HepG2 (cell line): ENCODE data around the gene FCMR. TPM values are rescaled to one million over a fixed set of nuclear protein-coding genes. Genes with fewer than 3 reads are reported as not detected.

ENCODE experiments used
- ATAC-seq: fragments of 200-7000 bp; cut with Tn5 transposase; 3 replicates; pipeline ENCODE4 v1.9.1; 2020; ENCODE audit warnings: mild to moderate bottlenecking, moderate library complexity
- BruUV-seq: library from RNA; stranded (reverse); fragments of 400-500 nt; replicated peaks from 2 replicates; lab custom pipeline; 2021; lab: Mats Ljungman, UMichigan
- CTCF ChIA-PET: fragments of 300-600 bp; formaldehyde crosslinking; extraction: SDS; loops from one replicate; lab custom pipeline; 2021; ENCODE audit warnings: low total read pairs, inconsistent platforms, low intra/inter-chr PET ratio; lab: Yijun Ruan, JAX
- POLR2A ChIA-PET: fragments of 350-600 bp; sonication (Branson Sonifier 250); formaldehyde crosslinking; loops from one replicate; lab custom pipeline; 2020; ENCODE audit warnings: antibody characterized with exemption, inconsistent platforms; lab: Yijun Ruan, JAX
- DNase-seq: peaks from one replicate; pipeline ENCODE4 v3.0.0-alpha.2; 2015; ENCODE audit warnings: low spot score
- FAIRE-seq: peaks from 3 replicates; lab custom pipeline; 2011; peaks lifted over from hg19 to GRCh38; lab: Jason Lieb, UNC
- H2AFZ ChIP-seq: one replicate; pipeline ENCODE4 v1.6.1; 2011; ENCODE audit warnings: low read length, inconsistent platforms
- H3K27ac ChIP-seq: fragments of 300-600 bp; 3 replicates; pipeline ENCODE4 v1.8.0; 2011; ENCODE audit warnings: mixed run types, mild to moderate bottlenecking, mixed read lengths, low read length, inconsistent platforms; ENCODE audit not compliant: insufficient read depth; ENCODE audit errors: extremely low read length
- H3K27me3 ChIP-seq, 2 experiments: fragments of 200-600 bp in 1 of 2; 2 replicates in 1 of 2; 3 replicates in 1 of 2; pipeline versions ENCODE4 v1.6.0 to v1.8.0; 2011; ENCODE audit warnings: low read length in 2 of 2, mild to moderate bottlenecking in 2 of 2, moderate library complexity in 2 of 2, inconsistent platforms in 1 of 2; ENCODE audit not compliant: insufficient read depth in 2 of 2, control insufficient read depth in 1 of 2
- H3K36me3 ChIP-seq, 2 experiments: fragments of 200-600 bp in 1 of 2; replicated peaks in 1 of 2; 2 replicates in 1 of 2; 3 replicates in 1 of 2; pipeline versions ENCODE4 v1.5.1 to v1.8.0; 2011; ENCODE audit warnings: low read length in 2 of 2, inconsistent platforms in 1 of 2; ENCODE audit not compliant: insufficient read depth in 2 of 2, control insufficient read depth in 1 of 2
- H3K4me1 ChIP-seq: 2 replicates; pipeline ENCODE4 v1.5.1; 2012; ENCODE audit warnings: low read length, inconsistent platforms; ENCODE audit not compliant: insufficient read depth
- H3K4me2 ChIP-seq: 2 replicates; pipeline ENCODE4 v1.6.0; 2011; ENCODE audit warnings: low read depth, low read length, inconsistent platforms
- H3K4me3 ChIP-seq, 3 experiments: fragments of 200-600 bp in 1 of 3; sonication (generic), shearing (Covaris generic) in 1 of 3; replicated peaks in 1 of 3; 2 replicates each; pipeline ENCODE4 v1.5.1; 2011 to 2016; ENCODE audit warnings: low read length in 3 of 3, inconsistent platforms in 2 of 3, low read depth in 2 of 3, mild to moderate bottlenecking in 2 of 3, control low read depth in 1 of 3, mixed read lengths in 1 of 3; ENCODE audit not compliant: insufficient read depth in 1 of 3
- H3K79me2 ChIP-seq: one replicate; pipeline ENCODE4 v1.6.1; 2011; ENCODE audit warnings: low read length, inconsistent platforms; ENCODE audit not compliant: insufficient read depth
- H3K9ac ChIP-seq: 2 replicates; pipeline ENCODE4 v1.6.0; 2011; ENCODE audit warnings: mild to moderate bottlenecking, low read depth, low read length, inconsistent platforms; ENCODE audit not compliant: insufficient read depth
- H3K9me3 ChIP-seq: 2 replicates; pipeline ENCODE4 v1.5.1; 2012; ENCODE audit warnings: mild to moderate bottlenecking, low read length
- H4K20me1 ChIP-seq: 2 replicates; pipeline ENCODE4 v1.6.0; 2011; ENCODE audit warnings: inconsistent platforms, mild to moderate bottlenecking, low read length, moderate library complexity; ENCODE audit not compliant: insufficient read depth
- GABPA ChIP-seq, 2 experiments: IDR thresholded peaks; 2 replicates each; pipeline ENCODE4 v1.6.1; 2011 to 2016; ENCODE audit warnings: low read depth in 2 of 2, low read length in 1 of 2, missing biosample characterization in 1 of 2, missing genetic modification characterization in 1 of 2
- HOXA3 ChIP-seq: sonication (generic); formaldehyde crosslinking; IDR thresholded peaks from 2 replicates; pipeline ENCODE4 v1.5.0; 2020; ENCODE audit warnings: missing genetic modification reagents
- PCBP1 ChIP-seq: fragments of 200-400 bp; formaldehyde crosslinking; IDR thresholded peaks from 2 replicates; pipeline ENCODE4 v1.6.1; 2017; ENCODE audit warnings: mild to moderate bottlenecking, low read depth, low read length, borderline replicate concordance
- RBAK ChIP-seq: sonication (generic); formaldehyde crosslinking; IDR thresholded peaks from 2 replicates; pipeline ENCODE4 v1.5.1; 2020; ENCODE audit warnings: mild to moderate bottlenecking, missing genetic modification reagents
- REL ChIP-seq: sonication (generic); formaldehyde crosslinking; conservative IDR thresholded peaks from 2 replicates; pipeline ENCODE4 v1.8.0; 2022; ENCODE audit warnings: mild to moderate bottlenecking, missing genetic modification reagents, moderate library complexity
- ZMYM4 ChIP-seq: sonication (generic); formaldehyde crosslinking; IDR thresholded peaks from 2 replicates; pipeline ENCODE4 v1.8.1; 2023; ENCODE audit warnings: mild to moderate bottlenecking, missing genetic modification reagents
- ZNF274 ChIP-seq: sonication (generic); formaldehyde crosslinking; IDR thresholded peaks from 2 replicates; pipeline ENCODE4 v1.5.1; 2020; ENCODE audit warnings: mild to moderate bottlenecking, missing genetic modification reagents
- ZNF564 ChIP-seq: sonication (generic); formaldehyde crosslinking; IDR thresholded peaks from 2 replicates; pipeline ENCODE4 v1.8.1; 2023; ENCODE audit warnings: mild to moderate bottlenecking, missing genetic modification reagents
- ZNF644 ChIP-seq: IDR thresholded peaks from 2 replicates; pipeline ENCODE4 v1.6.1; 2016; ENCODE audit warnings: low read depth
- ZNF891 ChIP-seq: sonication (generic); formaldehyde crosslinking; IDR thresholded peaks from 2 replicates; pipeline ENCODE4 v1.5.0; 2020; ENCODE audit warnings: mild to moderate bottlenecking, missing genetic modification reagents
- WGBS: methylation state at CpG from one replicate; pipeline ENCODE4 v1.1.6; 2017; ENCODE audit warnings: low lambda C conversion rate; 5-methylcytosine and 5-hydroxymethylcytosine counted together
- in situ Hi-C: cut with HindIII; loops from 2 replicates; pipeline ENCODE4 v1.10.0; 2017; ENCODE audit warnings: low pct_unique_long_range_greater_than_20kb; ENCODE audit not compliant: extremely low pct_ligation_motif_present
- intact Hi-C: fragments of 100-400 bp; cut with micrococcal nuclease; formaldehyde crosslinking; loops from one replicate; pipeline ENCODE4 v1.10.0; 2022; ENCODE audit not compliant: unreplicated experiment
- polyA plus RNA-seq, 8 experiments: library from polyadenylated mRNA; depleted of rRNA in 3 of 8; stranded (reverse) in 7 of 8; unstranded in 1 of 8; fragments of >200 nt; fragmentation: Illumina TruSeq in 4 of 8; extraction: Trizol in 4 of 8; gene quantifications; 2 replicates each; pipeline versions ENCODE4 v1.2.1 to v1.2.3, GENCODE V29; 2011 to 2016; ENCODE audit warnings: low read depth in 4 of 8, missing spikeins in 1 of 8, mixed read lengths in 1 of 8; ENCODE audit not compliant: insufficient read depth in 1 of 8
- total RNA-seq, 5 experiments: library from RNA; depleted of rRNA; stranded (reverse); fragments of >200 nt; fragmentation: Illumina TruSeq; extraction: Trizol; gene quantifications; 2 replicates each; pipeline ENCODE4 v1.2.3, GENCODE V29; 2016; ENCODE audit warnings: low read depth in 1 of 5
- TF ChIP-seq, protein P1 (sequence below): sonication (generic); formaldehyde crosslinking; IDR thresholded peaks from 2 replicates; pipeline ENCODE4 v1.8.0; 2023; ENCODE audit warnings: mild to moderate bottlenecking, missing genetic modification reagents
- TF ChIP-seq, protein P2 (sequence below): sonication (generic); formaldehyde crosslinking; IDR thresholded peaks from 2 replicates; pipeline ENCODE4 v1.5.0; 2020; ENCODE audit warnings: mild to moderate bottlenecking, missing genetic modification reagents
- TF ChIP-seq, protein P3 (sequence below): sonication (generic); formaldehyde crosslinking; IDR thresholded peaks from 2 replicates; pipeline ENCODE4 v1.5.1; 2020; ENCODE audit warnings: missing genetic modification reagents, mild to moderate bottlenecking, borderline replicate concordance
- TF ChIP-seq, protein P4 (sequence below): sonication (generic); formaldehyde crosslinking; IDR thresholded peaks from 2 replicates; pipeline ENCODE4 v1.4.0; 2020; ENCODE audit warnings: missing genetic modification reagents

Gene FCMR
- total and polyA plus RNA-seq, 2 of the 13 experiments (the other 11 are each of a cell fraction or from before 2014, with no cell fraction given) = not detected

DNA sequence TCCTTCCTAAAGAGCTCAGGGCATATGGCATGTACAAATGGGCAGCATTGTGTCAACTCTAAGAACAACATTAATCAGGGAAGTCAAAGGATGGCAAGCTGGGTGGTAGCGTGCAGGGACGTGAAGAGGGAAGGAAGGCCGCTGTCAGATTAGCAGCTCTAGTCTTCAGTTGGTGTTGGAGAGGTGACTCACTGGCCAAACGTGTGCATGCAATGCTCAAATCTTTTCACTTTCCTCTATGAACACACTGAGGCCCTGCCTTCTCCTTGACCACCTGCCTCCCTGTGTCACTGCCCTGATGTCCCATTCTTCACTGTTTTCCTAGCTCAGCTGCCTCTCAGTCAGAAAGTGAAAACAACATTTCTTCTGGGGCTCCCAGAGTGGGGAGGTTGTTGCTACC, 30.4 kb upstream of the FCMR start (continued):
- TF ChIP-seq ZNF644 (peak; percentile 23; the same call in 1 of the 2 replicates), ZNF891 (CRISPR knock-in tag) (no peak), RBAK (CRISPR knock-in tag) (no peak), ZNF274 (CRISPR knock-in tag) (no peak), HOXA3 (CRISPR knock-in tag) (no peak), REL (CRISPR knock-in tag) (no peak)
- TF ChIP-seq, protein P1, sequence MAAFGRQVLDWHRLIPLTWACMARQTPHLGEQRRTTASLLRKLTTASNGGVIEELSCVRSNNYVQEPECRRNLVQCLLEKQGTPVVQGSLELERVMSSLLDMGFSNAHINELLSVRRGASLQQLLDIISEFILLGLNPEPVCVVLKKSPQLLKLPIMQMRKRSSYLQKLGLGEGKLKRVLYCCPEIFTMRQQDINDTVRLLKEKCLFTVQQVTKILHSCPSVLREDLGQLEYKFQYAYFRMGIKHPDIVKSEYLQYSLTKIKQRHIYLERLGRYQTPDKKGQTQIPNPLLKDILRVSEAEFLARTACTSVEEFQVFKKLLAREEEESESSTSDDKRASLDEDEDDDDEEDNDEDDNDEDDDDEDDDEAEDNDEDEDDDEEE (CRISPR knock-in tag) = 0 out of 2 replicates have a peak, but pooled peaks have one; percentile 24
- TF ChIP-seq, protein P2, sequence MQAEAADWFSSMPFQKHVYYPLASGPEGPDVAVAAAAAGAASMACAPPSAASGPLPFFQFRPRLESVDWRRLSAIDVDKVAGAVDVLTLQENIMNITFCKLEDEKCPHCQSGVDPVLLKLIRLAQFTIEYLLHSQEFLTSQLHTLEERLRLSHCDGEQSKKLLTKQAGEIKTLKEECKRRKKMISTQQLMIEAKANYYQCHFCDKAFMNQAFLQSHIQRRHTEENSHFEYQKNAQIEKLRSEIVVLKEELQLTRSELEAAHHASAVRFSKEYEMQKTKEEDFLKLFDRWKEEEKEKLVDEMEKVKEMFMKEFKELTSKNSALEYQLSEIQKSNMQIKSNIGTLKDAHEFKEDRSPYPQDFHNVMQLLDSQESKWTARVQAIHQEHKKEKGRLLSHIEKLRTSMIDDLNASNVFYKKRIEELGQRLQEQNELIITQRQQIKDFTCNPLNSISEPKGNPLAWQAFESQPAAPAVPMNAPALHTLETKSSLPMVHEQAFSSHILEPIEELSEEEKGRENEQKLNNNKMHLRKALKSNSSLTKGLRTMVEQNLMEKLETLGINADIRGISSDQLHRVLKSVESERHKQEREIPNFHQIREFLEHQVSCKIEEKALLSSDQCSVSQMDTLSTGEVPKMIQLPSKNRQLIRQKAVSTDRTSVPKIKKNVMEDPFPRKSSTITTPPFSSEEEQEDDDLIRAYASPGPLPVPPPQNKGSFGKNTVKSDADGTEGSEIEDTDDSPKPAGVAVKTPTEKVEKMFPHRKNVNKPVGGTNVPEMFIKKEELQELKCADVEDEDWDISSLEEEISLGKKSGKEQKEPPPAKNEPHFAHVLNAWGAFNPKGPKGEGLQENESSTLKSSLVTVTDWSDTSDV (CRISPR knock-in tag) = no peak

DNA sequence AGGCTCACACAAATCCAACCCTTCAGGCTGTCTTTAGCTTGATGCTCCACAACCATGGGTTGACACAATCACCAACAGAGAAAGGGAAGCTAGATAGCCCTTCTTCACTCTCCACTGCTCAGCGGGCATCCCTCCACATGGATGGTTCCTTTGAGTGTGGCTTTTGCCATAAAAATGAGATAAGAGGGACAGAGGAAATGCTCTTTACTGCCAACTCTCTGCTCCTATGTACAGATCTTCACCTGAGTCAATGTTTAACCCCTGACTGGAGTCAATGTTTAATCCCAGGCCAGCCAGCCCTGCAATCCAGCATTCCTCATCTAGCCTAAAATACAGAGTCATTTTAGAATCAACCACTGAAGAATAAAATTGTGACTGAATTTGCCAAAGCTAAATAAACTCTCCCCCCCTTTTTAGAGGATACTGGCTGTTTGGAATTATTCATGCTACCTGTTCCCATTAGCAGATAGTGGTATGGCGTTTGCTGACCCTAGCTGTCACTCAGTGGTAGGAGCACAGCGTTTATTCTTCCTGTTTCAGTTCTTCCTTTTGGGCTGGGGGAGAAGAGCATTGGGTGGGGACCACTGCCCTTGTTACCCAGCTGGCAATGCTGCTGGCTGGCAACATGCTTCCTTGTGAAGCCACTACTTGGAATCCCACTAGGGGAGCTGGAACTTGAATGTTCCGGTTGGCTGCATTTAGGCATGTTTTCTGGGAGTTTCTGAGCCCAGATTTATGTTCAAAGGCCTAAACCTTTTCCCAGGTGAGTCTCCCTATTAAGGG, 29.8 kb upstream of the FCMR start:
- 4% methylated on average over 4 of the region's 4 CpGs for WGBS
- Histone ChIP-seq H3K27me3 (no peaks in the 10 kb centered on the region), H3K36me3 (no peaks in the 10 kb centered on the region), H3K4me1 (peaks cover 83% of the 10 kb centered on the region), H3K4me2 (peak overlapping the region; percentile 96), H3K9ac (peak overlapping the region; percentile 19), H2AFZ (peak overlapping the region; percentile 49), H3K9me3 (0 out of 2 replicates have a peak, but pooled peaks cover 7% of the 10 kb centered on the region), H3K79me2 (no peaks in the 10 kb centered on the region), H4K20me1 (no peaks in the 10 kb centered on the region), H3K4me3 (peak overlapping the region; percentile 42 to 66 (median 58)), H3K27ac (peak overlapping the region; percentile 43)
- DNase-seq (peak; percentile 67), FAIRE-seq (peak; percentile 97), ATAC-seq (peak; percentile 93)
- ChIA-PET POLR2A (interaction anchor here (0.9 to 1.2 kb wide), 2 partner anchors 9 to 153 kb away, joined by 3 read pairs; partner anchors contain the start of gene C4BPA), CTCF (no interaction called here)
- in situ Hi-C loops (no loop called here), intact Hi-C loops (loop anchor here (1.0 kb wide), 1 partner anchor 31 kb away; no protein-coding TSS in a partner anchor)
- no TSS peak for BruUV-seq
- TF ChIP-seq, protein P3, sequence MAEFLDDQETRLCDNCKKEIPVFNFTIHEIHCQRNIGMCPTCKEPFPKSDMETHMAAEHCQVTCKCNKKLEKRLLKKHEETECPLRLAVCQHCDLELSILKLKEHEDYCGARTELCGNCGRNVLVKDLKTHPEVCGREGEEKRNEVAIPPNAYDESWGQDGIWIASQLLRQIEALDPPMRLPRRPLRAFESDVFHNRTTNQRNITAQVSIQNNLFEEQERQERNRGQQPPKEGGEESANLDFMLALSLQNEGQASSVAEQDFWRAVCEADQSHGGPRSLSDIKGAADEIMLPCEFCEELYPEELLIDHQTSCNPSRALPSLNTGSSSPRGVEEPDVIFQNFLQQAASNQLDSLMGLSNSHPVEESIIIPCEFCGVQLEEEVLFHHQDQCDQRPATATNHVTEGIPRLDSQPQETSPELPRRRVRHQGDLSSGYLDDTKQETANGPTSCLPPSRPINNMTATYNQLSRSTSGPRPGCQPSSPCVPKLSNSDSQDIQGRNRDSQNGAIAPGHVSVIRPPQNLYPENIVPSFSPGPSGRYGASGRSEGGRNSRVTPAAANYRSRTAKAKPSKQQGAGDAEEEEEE (CRISPR knock-in tag) = no peak
- peak; percentile 70 for TF ChIP-seq ZNF644
- no peak for TF ChIP-seq PCBP1
- no peak for TF ChIP-seq GABPA (IDR thresholded peaks at IDR 0.05; ENCODE audit: low read depth, low read length)
- peak; percentile 23; the same call in 1 of the 2 replicates for TF ChIP-seq GABPA (CRISPR knock-in tag; IDR thresholded peaks at IDR 0.05; ENCODE audit: low read depth)
- TF ChIP-seq ZNF564 = 0 out of 2 replicates have a peak, but pooled peaks have one; percentile 47
- TF ChIP-seq ZMYM4 (CRISPR knock-in tag) = peak; percentile 47; the same call in 1 of the 2 replicates
- TF ChIP-seq, protein P4, sequence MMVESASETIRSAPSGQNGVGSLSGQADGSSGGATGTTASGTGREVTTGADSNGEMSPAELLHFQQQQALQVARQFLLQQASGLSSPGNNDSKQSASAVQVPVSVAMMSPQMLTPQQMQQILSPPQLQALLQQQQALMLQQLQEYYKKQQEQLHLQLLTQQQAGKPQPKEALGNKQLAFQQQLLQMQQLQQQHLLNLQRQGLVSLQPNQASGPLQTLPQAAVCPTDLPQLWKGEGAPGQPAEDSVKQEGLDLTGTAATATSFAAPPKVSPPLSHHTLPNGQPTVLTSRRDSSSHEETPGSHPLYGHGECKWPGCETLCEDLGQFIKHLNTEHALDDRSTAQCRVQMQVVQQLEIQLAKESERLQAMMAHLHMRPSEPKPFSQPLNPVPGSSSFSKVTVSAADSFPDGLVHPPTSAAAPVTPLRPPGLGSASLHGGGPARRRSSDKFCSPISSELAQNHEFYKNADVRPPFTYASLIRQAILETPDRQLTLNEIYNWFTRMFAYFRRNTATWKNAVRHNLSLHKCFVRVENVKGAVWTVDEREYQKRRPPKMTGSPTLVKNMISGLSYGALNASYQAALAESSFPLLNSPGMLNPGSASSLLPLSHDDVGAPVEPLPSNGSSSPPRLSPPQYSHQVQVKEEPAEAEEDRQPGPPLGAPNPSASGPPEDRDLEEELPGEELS = 0 out of 2 replicates have a peak, but pooled peaks have one; percentile 41
